VCaP (cell line): ENCODE measurements around the gene TSPAN31.
"Not testable (repeated sequence)": the region's sequence is repeated elsewhere in the genome, so short reads cannot be mapped to it uniquely, and the experiment has no call there.

Source experiments
- H3K27ac ChIP-seq: fragments of 450-650 bp; 2 replicates; pipeline ENCODE4 v1.5.1; 2017
- TF ChIP-seq, protein P1 (sequence below): fragments of 450-650 bp; conservative IDR thresholded peaks from 2 replicates; pipeline ENCODE4 v1.5.1; 2017; ENCODE audit warnings: mild to moderate bottlenecking, moderate library complexity

The TSPAN31 gene

DNA sequence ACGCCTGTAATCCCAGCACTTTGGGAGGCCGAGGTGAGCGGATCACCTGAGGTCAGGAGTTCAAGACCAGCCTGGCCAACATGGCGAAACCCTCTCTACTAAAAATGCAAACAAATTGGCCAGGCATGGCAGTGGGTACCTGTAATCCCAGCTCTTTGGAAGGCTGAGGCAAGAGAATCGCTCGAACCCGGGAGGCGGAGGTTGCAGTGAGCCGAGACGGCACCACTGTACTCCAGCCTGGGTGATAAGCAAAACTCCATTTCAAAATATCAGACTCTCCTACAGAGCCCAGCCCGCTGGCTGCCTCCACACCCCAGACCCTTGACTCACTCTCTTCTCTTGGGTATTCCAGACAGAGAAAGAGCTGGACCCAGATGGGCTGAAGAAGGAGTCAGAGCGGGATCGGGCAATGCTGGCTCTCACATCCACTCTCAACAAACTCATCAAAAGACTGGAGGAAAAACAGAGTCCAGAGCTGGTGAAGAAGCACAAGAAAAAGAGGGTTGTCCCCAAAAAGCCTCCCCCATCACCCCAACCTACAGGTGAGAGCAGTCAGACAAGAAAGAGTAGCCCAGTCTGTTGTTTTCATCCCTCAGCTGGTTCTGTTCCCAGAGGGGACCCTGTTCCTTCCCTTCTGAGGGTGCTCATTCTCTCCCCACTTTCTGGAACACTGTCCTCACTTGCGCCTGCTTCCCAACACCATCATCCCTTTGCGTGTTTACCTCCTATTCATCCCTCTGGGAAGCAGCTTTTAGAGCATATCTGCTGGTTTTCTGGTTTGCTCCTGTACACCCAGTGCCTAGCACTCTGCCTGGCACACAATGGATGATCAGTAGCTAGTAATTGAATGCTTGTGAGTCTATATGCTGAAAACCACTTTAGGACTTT is 26.0 kb upstream of the TSPAN31 start:
- TF ChIP-seq, protein P1, sequence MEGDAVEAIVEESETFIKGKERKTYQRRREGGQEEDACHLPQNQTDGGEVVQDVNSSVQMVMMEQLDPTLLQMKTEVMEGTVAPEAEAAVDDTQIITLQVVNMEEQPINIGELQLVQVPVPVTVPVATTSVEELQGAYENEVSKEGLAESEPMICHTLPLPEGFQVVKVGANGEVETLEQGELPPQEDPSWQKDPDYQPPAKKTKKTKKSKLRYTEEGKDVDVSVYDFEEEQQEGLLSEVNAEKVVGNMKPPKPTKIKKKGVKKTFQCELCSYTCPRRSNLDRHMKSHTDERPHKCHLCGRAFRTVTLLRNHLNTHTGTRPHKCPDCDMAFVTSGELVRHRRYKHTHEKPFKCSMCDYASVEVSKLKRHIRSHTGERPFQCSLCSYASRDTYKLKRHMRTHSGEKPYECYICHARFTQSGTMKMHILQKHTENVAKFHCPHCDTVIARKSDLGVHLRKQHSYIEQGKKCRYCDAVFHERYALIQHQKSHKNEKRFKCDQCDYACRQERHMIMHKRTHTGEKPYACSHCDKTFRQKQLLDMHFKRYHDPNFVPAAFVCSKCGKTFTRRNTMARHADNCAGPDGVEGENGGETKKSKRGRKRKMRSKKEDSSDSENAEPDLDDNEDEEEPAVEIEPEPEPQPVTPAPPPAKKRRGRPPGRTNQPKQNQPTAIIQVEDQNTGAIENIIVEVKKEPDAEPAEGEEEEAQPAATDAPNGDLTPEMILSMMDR: no peak
- no peak overlapping the region for H3K27ac ChIP-seq

- no peak overlapping the region for H3K27ac ChIP-seq
Observed at GRCh38 chr12:57719777-57720605, 24.8 kb upstream of the TSPAN31 start.

GRCh38 chr12:57720606-57721595 is 23.9 kb upstream of the TSPAN31 start:
- no peak overlapping the region for H3K27ac ChIP-seq
- TF ChIP-seq, protein P1: no peak

More at GRCh38 chr12:57719777-57720605, 24.8 kb upstream of the TSPAN31 start:
- TF ChIP-seq, protein P1: no peak

- not testable (repeated sequence) for H3K27ac ChIP-seq
Observed at GRCh38 chr12:57721846-57722608, 22.8 kb upstream of the TSPAN31 start.

DNA sequence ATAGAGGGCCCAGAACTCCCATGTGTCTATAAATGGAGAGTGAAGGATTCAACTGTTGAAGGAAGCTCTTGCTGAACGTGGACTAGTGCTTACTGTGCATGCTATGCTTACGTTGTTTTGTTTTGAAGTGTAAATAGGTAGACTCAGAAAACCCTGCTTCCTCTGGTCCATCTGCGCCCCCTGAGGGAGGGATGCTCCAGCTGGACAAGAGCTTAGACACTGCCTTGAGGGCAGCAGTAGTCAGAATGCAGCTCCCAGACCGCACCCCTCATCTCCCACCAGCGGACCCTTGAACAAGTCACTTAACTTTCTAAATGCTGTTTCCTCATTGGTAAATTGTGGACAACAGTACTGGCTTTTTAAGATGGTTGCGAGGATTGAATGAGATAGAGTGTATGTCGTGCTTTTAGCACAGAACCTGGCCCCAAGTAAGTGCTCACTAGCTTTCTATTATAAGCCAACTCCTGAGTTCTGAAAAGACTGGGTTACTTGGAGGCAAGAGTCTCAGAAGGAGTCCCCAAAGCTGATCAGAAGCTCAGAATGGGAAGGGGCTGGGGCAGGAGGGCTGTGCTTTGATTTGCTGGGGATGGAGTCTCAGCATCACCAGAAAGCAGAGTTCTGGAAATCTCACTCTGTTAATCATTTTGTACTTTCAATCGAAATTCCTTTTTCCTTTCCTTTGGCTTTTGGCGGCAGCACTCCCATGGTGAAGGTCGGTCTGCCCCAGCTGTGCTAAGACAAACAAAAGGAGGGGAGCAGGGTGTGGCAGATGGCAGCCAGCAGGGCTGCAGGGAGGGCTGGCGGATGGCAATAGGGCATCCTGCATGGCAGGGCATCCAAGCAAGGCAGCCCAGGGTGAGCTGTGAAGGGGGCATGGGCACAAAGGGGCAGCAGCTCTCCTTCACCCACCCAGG is 21.9 kb upstream of the TSPAN31 start:
- no peak overlapping the region for H3K27ac ChIP-seq
- TF ChIP-seq, protein P1: no peak

DNA sequence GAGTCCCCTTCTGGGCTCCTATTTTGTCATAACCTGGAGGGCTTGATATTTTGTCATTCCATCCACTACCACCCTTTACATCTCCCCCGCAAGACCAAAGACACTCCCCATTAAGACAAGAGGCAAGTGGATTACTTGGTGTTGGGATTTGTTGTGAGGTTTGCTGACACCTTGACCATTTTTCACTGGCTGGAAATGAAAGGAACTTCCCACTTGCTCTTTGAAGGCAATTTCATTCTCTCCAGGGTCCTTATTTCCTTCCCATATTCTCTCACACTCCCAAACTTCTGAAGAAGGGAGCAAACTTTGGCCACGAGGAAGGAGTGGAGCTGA is 21.2 kb upstream of the TSPAN31 start:
- H3K27ac ChIP-seq: no peak overlapping the region
- TF ChIP-seq, protein P1: no peak
